ENCODE measurements around the gene CEMP1.

DNA sequence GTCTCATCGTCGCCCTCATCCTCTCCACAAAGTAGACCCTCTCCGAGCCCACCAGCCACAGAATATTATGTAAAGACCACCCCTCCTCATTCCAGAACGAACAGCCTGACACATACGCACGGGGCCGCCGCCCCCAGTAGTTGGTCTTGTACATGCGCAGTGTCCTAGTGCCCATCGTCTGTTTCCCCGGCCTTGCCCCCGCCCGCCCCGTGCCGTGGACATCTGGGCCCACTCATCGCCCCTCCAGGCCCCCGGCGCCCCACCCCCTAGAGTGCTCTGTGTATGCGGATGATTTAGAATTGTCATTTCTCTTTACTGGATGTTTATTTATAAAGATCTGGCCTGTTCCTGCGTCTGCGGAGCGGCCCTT lies 11.5 kb downstream of the CEMP1 start:
- TF ChIP-seq, protein P1, sequence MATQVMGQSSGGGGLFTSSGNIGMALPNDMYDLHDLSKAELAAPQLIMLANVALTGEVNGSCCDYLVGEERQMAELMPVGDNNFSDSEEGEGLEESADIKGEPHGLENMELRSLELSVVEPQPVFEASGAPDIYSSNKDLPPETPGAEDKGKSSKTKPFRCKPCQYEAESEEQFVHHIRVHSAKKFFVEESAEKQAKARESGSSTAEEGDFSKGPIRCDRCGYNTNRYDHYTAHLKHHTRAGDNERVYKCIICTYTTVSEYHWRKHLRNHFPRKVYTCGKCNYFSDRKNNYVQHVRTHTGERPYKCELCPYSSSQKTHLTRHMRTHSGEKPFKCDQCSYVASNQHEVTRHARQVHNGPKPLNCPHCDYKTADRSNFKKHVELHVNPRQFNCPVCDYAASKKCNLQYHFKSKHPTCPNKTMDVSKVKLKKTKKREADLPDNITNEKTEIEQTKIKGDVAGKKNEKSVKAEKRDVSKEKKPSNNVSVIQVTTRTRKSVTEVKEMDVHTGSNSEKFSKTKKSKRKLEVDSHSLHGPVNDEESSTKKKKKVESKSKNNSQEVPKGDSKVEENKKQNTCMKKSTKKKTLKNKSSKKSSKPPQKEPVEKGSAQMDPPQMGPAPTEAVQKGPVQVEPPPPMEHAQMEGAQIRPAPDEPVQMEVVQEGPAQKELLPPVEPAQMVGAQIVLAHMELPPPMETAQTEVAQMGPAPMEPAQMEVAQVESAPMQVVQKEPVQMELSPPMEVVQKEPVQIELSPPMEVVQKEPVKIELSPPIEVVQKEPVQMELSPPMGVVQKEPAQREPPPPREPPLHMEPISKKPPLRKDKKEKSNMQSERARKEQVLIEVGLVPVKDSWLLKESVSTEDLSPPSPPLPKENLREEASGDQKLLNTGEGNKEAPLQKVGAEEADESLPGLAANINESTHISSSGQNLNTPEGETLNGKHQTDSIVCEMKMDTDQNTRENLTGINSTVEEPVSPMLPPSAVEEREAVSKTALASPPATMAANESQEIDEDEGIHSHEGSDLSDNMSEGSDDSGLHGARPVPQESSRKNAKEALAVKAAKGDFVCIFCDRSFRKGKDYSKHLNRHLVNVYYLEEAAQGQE (IDR thresholded peaks at IDR 0.05; ENCODE audit: unreplicated experiment), result no peak
- TF ChIP-seq, protein P2, sequence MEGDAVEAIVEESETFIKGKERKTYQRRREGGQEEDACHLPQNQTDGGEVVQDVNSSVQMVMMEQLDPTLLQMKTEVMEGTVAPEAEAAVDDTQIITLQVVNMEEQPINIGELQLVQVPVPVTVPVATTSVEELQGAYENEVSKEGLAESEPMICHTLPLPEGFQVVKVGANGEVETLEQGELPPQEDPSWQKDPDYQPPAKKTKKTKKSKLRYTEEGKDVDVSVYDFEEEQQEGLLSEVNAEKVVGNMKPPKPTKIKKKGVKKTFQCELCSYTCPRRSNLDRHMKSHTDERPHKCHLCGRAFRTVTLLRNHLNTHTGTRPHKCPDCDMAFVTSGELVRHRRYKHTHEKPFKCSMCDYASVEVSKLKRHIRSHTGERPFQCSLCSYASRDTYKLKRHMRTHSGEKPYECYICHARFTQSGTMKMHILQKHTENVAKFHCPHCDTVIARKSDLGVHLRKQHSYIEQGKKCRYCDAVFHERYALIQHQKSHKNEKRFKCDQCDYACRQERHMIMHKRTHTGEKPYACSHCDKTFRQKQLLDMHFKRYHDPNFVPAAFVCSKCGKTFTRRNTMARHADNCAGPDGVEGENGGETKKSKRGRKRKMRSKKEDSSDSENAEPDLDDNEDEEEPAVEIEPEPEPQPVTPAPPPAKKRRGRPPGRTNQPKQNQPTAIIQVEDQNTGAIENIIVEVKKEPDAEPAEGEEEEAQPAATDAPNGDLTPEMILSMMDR (conservative IDR thresholded peaks at IDR 0.05; ENCODE audit: low read depth in 2 of 2), result no peak
- TF ChIP-seq EZH2 (IDR thresholded peaks at IDR 0.05; ENCODE audit: low read depth, unreplicated experiment), result no peak
- TF ChIP-seq POLR2AphosphoS5 (IDR thresholded peaks at IDR 0.05; ENCODE audit: low read depth), result no peak
- TF ChIP-seq, protein P3, sequence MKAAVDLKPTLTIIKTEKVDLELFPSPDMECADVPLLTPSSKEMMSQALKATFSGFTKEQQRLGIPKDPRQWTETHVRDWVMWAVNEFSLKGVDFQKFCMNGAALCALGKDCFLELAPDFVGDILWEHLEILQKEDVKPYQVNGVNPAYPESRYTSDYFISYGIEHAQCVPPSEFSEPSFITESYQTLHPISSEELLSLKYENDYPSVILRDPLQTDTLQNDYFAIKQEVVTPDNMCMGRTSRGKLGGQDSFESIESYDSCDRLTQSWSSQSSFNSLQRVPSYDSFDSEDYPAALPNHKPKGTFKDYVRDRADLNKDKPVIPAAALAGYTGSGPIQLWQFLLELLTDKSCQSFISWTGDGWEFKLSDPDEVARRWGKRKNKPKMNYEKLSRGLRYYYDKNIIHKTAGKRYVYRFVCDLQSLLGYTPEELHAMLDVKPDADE (IDR thresholded peaks at IDR 0.05), result no peak
- no peak for TF ChIP-seq ZNF331 (CRISPR knock-in tag; IDR thresholded peaks at IDR 0.05; ENCODE audit: low read depth)
- no peak for TF ChIP-seq JUNB (IDR thresholded peaks at IDR 0.05; ENCODE audit: unreplicated experiment)
- no peak for TF ChIP-seq CREB1 (CRISPR knock-in tag; IDR thresholded peaks at IDR 0.05; ENCODE audit: low read depth)
- no peak for TF ChIP-seq STAT1 (IDR thresholded peaks at IDR 0.05; ENCODE audit: unreplicated experiment)
- TF ChIP-seq, protein P4, sequence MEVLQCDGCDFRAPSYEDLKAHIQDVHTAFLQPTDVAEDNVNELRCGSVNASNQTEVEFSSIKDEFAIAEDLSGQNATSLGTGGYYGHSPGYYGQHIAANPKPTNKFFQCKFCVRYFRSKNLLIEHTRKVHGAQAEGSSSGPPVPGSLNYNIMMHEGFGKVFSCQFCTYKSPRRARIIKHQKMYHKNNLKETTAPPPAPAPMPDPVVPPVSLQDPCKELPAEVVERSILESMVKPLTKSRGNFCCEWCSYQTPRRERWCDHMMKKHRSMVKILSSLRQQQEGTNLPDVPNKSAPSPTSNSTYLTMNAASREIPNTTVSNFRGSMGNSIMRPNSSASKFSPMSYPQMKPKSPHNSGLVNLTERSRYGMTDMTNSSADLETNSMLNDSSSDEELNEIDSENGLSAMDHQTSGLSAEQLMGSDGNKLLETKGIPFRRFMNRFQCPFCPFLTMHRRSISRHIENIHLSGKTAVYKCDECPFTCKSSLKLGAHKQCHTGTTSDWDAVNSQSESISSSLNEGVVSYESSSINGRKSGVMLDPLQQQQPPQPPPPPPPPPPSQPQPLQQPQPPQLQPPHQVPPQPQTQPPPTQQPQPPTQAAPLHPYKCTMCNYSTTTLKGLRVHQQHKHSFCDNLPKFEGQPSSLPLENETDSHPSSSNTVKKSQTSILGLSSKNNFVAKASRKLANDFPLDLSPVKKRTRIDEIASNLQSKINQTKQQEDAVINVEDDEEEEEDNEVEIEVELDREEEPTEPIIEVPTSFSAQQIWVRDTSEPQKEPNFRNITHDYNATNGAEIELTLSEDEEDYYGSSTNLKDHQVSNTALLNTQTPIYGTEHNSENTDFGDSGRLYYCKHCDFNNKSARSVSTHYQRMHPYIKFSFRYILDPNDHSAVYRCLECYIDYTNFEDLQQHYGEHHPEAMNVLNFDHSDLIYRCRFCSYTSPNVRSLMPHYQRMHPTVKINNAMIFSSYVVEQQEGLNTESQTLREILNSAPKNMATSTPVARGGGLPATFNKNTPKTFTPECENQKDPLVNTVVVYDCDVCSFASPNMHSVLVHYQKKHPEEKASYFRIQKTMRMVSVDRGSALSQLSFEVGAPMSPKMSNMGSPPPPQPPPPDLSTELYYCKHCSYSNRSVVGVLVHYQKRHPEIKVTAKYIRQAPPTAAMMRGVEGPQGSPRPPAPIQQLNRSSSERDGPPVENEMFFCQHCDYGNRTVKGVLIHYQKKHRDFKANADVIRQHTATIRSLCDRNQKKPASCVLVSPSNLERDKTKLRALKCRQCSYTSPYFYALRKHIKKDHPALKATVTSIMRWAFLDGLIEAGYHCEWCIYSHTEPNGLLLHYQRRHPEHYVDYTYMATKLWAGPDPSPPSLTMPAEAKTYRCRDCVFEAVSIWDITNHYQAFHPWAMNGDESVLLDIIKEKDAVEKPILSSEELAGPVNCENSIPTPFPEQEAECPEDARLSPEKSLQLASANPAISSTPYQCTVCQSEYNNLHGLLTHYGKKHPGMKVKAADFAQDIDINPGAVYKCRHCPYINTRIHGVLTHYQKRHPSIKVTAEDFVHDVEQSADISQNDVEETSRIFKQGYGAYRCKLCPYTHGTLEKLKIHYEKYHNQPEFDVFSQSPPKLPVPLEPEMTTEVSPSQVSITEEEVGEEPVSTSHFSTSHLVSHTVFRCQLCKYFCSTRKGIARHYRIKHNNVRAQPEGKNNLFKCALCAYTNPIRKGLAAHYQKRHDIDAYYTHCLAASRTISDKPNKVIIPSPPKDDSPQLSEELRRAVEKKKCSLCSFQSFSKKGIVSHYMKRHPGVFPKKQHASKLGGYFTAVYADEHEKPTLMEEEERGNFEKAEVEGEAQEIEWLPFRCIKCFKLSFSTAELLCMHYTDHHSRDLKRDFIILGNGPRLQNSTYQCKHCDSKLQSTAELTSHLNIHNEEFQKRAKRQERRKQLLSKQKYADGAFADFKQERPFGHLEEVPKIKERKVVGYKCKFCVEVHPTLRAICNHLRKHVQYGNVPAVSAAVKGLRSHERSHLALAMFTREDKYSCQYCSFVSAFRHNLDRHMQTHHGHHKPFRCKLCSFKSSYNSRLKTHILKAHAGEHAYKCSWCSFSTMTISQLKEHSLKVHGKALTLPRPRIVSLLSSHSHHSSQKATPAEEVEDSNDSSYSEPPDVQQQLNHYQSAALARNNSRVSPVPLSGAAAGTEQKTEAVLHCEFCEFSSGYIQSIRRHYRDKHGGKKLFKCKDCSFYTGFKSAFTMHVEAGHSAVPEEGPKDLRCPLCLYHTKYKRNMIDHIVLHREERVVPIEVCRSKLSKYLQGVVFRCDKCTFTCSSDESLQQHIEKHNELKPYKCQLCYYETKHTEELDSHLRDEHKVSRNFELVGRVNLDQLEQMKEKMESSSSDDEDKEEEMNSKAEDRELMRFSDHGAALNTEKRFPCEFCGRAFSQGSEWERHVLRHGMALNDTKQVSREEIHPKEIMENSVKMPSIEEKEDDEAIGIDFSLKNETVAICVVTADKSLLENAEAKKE (CRISPR knock-in tag; IDR thresholded peaks at IDR 0.05), result no peak
- TF ChIP-seq ZNF114 (CRISPR knock-in tag; IDR thresholded peaks at IDR 0.05), result no peak

All from GM23338 (cell line).